ENCODE results near the gene GBE1.
A peak's percentile ranks its signal among the peaks of the same experiment; 100 is the strongest.
"Not testable (repeated sequence)": the region's sequence is repeated elsewhere in the genome, so short reads cannot be mapped to it uniquely, and the experiment has no call there.

The GBE1 gene

GRCh38 chr3:81760924-81761903 lies at the start of gene GBE1:
Gene GBE1, minus strand, starts transcription at chr3:81761645. Its CDS starts 128 bp downstream, at chr3:81761517.
- DNase-seq = peak; percentile 89

GRCh38 chr3:81808900-81809299 lies 47.5 kb upstream of the GBE1 start:
- DNase-seq = no peak

DNA sequence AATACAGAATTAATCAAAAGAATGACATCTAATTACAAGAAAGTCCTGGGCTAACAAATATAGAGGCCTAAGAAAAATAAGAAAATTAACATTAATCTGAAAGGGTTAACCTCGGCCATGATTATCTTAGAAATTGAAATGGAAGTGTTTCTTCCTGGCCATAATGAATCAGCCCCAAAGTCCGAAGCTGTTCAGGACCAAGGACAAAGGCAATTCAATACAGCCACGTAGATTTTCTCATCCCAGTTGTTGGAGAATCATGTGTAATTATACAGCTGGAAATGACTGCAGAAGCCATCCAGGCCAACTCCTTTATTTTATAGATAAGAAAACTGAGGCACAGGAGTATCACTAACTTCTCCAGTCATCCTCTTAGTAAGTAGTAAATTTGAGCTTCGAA lies 38.0 kb upstream of the GBE1 start:
- no peak for DNase-seq

GRCh38 chr3:81793410-81793809 lies 32.0 kb upstream of the GBE1 start:
- no peak for DNase-seq

- DNase-seq = no peak
These were observed 28.7 kb upstream of the GBE1 start for GRCh38 chr3:81790117-81790516.

- no peak for DNase-seq
These were observed 28.2 kb upstream of the GBE1 start for GRCh38 chr3:81789691-81790090.

DNA sequence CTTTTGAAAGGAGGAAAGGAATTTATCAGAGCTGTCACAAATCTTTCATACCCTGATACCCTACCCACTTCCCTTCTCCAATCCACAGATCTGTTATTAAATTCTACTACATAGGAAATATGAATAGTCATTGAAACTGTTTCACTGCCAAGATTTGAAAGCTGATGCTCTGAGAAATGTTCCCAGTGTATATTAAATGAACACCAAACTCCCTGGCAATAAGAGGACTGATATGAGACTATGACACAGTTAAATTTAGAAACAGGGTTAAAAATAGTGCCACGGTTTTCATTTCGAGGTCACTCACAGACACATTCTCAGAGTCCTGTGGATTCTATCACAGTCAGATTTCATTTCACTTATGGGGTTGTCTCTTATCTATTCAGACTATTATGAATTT lies 27.2 kb upstream of the GBE1 start:
- no peak for DNase-seq

DNA sequence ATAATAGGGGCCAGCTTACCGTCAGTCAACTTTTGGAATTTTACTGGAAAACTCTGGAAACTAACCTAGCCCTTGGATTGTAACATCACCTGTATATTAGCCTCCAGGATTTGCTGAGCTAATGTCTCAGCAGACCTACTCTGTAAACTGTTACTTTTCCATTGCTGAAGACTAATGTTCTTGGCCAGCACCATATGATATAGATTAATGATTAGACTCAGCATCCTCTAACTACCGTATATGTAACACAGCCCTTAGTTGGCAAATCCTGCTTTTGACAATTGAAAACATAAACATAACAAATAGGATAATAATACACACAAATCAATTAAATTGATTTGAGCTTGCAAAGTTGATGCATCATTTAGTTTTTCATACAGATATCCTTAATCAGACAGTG lies 26.6 kb upstream of the GBE1 start:
- DNase-seq = no peak

DNA sequence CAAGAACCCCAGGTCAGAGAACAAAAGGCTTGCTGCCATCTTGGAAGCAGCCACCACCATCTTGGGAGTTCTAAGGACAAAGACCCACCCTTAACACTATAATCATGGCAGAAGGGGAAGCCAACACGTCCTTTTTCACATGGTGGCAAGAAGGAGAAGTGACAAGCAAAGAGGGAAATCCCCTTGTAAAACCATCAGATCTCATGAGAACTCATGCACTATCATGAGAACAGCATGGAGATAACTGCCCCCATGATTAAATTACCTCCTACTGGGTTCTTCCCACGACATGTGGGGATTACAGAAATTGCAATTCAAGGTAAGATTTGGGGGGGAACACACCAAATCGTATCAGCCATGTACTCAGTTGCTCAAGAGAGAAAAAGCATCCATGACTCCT lies 21.1 kb upstream of the GBE1 start:
- DNase-seq = no peak

DNA sequence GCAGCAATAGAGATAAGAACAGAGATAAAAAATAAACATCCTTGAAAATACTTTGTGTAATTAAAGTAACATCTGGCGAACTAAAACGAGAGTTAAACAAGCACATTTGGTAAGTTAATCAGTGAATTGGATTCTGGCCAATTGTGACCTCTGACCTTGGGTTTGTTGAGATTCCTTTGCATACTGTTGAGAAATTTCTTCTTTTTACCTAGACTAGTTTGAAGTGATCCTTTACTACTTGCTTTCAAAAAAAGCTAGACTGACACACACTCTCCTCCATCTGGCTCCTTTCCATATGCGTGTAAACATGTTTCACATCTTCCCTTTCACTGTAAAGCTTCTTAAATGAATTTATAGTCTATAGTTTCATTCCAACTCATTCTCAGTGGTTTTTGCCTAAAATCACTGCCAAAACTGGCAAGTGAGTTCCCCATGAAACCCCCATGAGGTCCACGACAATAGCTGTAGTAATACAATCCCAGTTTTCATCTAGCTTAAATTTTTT lies 17.3 kb upstream of the GBE1 start:
- DNase-seq = no peak

DNA sequence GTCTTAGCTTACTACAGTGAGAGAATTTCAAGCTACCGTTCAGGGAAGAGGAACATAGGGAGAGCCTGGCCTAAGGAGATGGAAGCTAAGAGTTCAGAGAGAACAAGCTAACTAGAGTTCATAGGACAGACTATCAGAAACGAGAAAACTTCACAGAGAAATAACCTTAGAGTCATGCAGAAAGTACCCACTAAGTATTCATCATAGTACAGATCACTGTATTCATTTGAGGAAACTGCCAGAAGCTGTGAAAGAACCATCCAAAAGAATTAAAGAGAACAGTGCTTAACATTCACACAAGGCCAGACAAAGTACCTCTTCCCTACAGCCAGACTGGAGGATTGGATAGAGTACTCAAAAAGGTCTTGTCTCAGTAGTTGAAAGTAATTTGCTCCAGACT lies 15.2 kb upstream of the GBE1 start:
- DNase-seq = no peak

GRCh38 chr3:81770710-81771109 lies 9.3 kb upstream of the GBE1 start:
- no peak for DNase-seq

DNA sequence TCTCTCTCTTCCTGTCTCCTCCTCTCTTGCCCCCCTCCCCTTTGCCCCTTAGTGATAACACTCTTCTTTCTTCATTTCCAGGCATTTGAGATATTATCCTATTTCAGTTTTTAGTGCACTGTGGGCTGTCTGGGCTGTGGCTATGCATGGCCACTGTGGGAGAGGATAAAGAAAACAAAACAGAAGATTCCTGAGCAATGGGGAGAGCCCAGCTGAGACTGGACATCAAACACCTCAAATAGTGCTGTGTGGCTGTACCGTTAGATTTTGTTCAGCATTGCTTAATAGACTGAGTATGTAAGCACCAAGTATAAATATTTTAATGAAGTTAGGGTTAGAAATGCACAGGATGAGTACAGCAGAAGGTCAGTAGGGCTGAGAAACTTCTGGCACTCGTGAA lies 7.9 kb upstream of the GBE1 start:
- no peak for DNase-seq

- DNase-seq = not testable (repeated sequence)
These were observed 5.9 kb upstream of the GBE1 start for GRCh38 chr3:81767250-81767859.

DNA sequence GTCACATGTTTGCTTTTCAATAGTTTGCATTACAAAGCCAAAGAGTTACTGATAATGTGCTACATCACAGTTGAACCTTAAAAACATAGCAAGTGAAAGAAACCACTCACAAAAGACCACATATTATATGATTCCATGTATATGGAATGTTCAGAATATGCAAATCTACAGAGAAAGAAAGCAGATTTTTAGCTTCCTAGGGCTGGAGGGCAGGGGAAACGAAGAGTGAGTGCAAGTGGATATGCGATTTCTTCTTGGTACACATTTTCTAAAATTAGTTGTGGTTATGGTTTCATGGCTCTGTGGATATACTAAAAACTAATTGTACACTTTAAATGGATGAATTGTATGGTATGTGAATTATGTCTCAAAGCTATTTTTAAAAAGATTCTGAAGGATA lies 4.0 kb upstream of the GBE1 start:
- no peak for DNase-seq

- DNase-seq = no peak
These were observed 3.2 kb upstream of the GBE1 start for GRCh38 chr3:81764665-81765064.

- DNase-seq = no peak
These were observed 2.6 kb upstream of the GBE1 start for GRCh38 chr3:81764002-81764401.

DNA sequence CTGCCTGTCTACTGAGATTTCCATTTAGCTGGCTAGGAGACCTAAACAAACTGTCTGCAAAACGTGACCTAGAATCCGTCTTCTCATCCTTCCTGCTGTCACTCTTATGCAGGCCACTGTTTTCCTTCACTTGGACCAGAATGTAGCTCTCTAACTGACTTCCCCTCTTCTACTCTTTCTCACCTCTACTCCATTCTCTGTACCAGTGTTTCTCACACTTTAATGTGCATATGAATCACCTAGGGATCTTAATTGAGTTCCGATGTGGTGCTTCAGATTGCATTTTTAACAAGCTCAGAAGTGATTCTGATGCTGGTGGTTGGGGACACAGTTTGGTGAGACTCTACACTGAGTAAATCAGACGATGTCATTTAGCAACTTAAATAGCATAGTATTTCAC lies 1.6 kb upstream of the GBE1 start:
- DNase-seq = no peak

- DNase-seq = no peak
These were observed 597 bp upstream of the GBE1 start for GRCh38 chr3:81761904-81762580.

- DNase-seq = no peak
These were observed 1.2 kb downstream of the GBE1 start for GRCh38 chr3:81760215-81760614.

GRCh38 chr3:81758771-81759170 lies 2.7 kb downstream of the GBE1 start:
- DNase-seq = not testable (repeated sequence)

DNA sequence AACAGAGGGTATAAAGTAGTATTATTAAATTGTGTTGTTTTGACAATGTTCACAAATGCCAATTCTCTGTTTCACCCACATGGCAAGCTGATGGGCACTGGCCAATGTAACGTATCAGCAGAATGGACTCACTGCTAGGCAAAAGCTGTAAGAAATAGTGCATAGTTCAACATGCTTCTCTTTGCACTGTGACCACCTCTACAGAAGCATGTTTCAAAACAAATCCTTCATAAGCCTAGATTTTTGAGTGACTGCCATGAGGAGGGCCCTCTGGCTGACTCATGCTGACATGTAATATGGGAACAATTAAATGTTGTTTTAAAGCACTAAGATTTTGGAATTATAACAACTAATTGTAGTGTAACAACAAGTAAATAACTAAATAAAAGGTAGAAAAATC lies 3.2 kb downstream of the GBE1 start:
- DNase-seq = no peak

DNA sequence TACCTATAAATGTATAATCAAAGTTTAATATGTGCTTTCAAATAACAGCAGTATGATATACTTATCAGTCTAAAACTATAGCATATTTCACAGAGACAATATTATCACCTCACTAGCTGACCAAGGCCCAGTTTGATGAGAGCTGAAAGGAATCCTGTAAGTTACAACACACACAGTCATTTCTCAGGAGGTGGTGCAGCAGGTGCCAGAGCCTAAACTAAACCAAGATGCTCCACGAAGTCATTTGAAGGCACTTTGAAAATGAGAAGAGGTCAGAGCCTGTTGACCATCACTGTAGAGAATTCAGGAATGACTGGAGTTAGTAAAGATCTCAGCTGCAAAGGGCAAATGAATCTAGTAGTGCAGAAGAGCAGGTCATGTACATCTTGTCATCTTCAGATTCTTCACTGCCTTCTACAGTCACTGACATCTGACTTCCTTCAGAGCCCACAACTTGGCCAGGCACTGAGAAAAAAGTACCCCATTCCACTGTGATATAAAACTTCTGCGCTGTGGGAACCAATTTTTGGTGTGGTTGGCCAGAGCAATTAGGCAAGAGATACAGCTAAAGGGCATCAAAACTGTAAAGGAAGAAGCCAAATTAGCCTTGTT lies 7.9 kb downstream of the GBE1 start:
- DNase-seq = no peak

Data from CD4-positive, alpha-beta T cell treated with Interleukin-21 for 1 hour (primary cell).